ENCODE results near the gene AFF4. TPM values are rescaled to one million over a fixed set of nuclear protein-coding genes. Genes with fewer than 3 reads are reported as not detected.

Gene AFF4
- polyA plus RNA-seq, 1 experiment = 62.3 TPM

DNA sequence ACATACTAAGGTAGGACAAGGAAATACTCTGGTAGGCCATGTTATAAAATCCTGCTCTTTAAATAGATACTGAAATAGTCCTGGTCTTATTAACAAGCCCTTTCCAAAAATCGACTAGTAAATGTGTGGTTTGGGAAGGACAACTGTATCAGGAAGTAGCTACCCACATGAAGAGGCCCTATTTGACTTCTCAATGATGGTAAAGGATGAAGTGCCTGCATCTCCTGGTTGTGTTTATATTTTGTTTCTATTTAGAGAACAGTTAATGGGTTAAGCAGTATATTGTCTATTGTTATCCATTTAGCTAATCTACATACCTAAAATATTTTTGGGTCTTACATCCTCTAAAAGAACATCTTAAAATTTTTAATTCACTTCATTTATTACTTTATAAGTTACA lies 109.6 kb downstream of the AFF4 start:
- no peaks in the 10 kb centered on the region for H3K27me3 ChIP-seq (ENCODE audit: control insufficient read depth, insufficient read depth, low read length)
- H3K27ac ChIP-seq (ENCODE audit: low read depth, low read length) = no peak overlapping the region
- no peaks in the 10 kb centered on the region for H3K9me3 ChIP-seq (ENCODE audit: control insufficient read depth, insufficient read depth, low read length)
- TF ChIP-seq, protein P1, sequence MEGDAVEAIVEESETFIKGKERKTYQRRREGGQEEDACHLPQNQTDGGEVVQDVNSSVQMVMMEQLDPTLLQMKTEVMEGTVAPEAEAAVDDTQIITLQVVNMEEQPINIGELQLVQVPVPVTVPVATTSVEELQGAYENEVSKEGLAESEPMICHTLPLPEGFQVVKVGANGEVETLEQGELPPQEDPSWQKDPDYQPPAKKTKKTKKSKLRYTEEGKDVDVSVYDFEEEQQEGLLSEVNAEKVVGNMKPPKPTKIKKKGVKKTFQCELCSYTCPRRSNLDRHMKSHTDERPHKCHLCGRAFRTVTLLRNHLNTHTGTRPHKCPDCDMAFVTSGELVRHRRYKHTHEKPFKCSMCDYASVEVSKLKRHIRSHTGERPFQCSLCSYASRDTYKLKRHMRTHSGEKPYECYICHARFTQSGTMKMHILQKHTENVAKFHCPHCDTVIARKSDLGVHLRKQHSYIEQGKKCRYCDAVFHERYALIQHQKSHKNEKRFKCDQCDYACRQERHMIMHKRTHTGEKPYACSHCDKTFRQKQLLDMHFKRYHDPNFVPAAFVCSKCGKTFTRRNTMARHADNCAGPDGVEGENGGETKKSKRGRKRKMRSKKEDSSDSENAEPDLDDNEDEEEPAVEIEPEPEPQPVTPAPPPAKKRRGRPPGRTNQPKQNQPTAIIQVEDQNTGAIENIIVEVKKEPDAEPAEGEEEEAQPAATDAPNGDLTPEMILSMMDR (IDR thresholded peaks at IDR 0.05; ENCODE audit: low read depth, low read length) = no peak
- ChIA-PET CTCF (interaction anchor here (1.1 to 3.1 kb wide), 4 partner anchors 11 to 34 kb away, joined by 3 to 14 read pairs (median 10); partner anchors contain the start of gene SHROOM1), POLR2A (interaction anchor here (0.7 to 1.6 kb wide), 3 partner anchors 12 to 32 kb away, joined by 3 read pairs; no protein-coding TSS in a partner anchor)
- H3K4me3 ChIP-seq (ENCODE audit: low read depth, low read length) = no peak overlapping the region
- DNase-seq (ENCODE audit: low read depth, low spot score) = no peak

DNA sequence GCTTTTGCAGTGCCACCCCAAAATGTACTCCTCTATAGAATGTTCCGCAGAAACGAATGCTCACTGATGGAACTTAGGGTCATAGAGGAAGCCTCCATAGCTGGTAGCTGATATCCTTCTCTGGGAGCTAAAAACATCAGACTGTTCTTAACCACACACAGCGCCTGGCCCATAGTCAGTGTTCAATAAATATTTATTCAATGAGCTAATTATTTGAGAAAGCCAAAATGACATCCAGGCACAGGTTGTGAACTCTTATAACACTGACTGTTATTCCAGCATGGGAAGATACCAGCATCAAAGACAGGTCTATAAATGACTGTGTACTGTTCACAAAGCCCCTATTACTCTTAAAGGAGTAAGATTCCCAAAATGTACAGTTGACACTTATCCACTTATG lies 110.1 kb downstream of the AFF4 start:
- DNase-seq (ENCODE audit: low read depth, low spot score) = no peak
- H3K27ac ChIP-seq (ENCODE audit: low read depth, low read length) = no peak overlapping the region
- H3K4me3 ChIP-seq (ENCODE audit: low read depth, low read length) = no peak overlapping the region
- H3K9me3 ChIP-seq (ENCODE audit: control insufficient read depth, insufficient read depth, low read length) = no peaks in the 10 kb centered on the region
- TF ChIP-seq, protein P1 (IDR thresholded peaks at IDR 0.05; ENCODE audit: low read depth, low read length) = no peak
- no peaks in the 10 kb centered on the region for H3K27me3 ChIP-seq (ENCODE audit: control insufficient read depth, insufficient read depth, low read length)
- ChIA-PET POLR2A (interaction anchor here (1.6 kb wide), 1 partner anchor 14 kb away, joined by 3 read pairs; no protein-coding TSS in a partner anchor), CTCF (interaction anchor here (2.8 to 3.1 kb wide), 3 partner anchors 12 to 33 kb away, joined by 7 to 14 read pairs (median 13); partner anchors contain the start of gene SHROOM1)

DNA sequence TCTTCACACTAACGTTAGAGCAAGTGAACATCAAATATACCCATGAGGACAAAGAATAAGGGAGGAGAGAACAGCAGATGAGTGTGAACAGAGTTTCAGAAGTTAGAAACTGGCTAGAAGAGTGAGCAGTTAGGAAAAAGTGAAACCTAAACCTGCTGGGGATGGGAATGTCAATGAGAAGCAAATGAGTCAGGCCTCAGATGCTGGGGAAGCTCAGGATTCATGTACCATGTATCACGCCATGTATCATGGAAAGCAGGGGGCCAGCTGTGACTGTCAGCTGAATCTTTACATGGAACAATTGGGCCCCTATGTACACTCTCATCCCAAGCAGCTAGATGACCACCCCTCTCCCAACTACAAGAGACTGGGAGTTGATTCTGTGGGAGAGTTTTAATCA lies 113.4 kb downstream of the AFF4 start:
- Histone ChIP-seq H3K27ac (ENCODE audit: low read depth, low read length) (peak overlapping the region; percentile 69), H3K4me3 (ENCODE audit: low read depth, low read length) (no peak overlapping the region), H3K9me3 (ENCODE audit: control insufficient read depth, insufficient read depth, low read length) (no peaks in the 10 kb centered on the region), H3K27me3 (ENCODE audit: control insufficient read depth, insufficient read depth, low read length) (no peaks in the 10 kb centered on the region)
- POLR2A ChIA-PET = interaction anchor here (1.0 to 1.3 kb wide), 2 partner anchors 16 to 17 kb away, joined by 3 read pairs; partner anchors contain the start of gene UQCRQ
- no peak for DNase-seq (ENCODE audit: low read depth, low spot score)
- CTCF ChIA-PET = interaction anchor here (0.5 to 0.8 kb wide), 2 partner anchors 30 to 81 kb away, joined by 3 to 4 read pairs; no protein-coding TSS in a partner anchor
- TF ChIP-seq, protein P1 (IDR thresholded peaks at IDR 0.05; ENCODE audit: low read depth, low read length) = no peak

DNA sequence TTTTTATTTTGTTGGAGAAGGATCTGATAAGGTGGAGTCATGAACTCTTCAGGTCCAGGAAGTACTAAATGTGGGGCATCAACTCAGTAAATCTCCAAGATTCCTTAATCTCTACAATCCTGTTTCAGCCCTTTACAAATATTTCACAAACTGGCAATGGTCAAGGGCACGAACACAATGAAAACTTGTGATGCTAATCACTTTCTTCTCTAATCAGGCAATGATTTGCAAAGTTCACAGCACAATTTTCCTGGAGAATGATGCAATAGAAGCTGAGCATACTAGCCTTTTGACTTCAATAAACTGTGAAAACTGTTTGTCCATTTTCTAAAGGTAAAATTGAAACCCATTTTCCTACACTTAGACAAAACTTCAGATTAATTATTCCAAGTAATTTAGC lies 114.1 kb downstream of the AFF4 start:
- H3K4me3 ChIP-seq (ENCODE audit: low read depth, low read length) = no peak overlapping the region
- TF ChIP-seq, protein P1 (IDR thresholded peaks at IDR 0.05; ENCODE audit: low read depth, low read length) = no peak
- DNase-seq (ENCODE audit: low read depth, low spot score) = no peak
- H3K27ac ChIP-seq (ENCODE audit: low read depth, low read length) = no peak overlapping the region
- CTCF ChIA-PET = interaction anchor here (1.0 to 1.5 kb wide), 2 partner anchors 29 to 32 kb away, joined by 4 to 11 read pairs; no protein-coding TSS in a partner anchor
- H3K9me3 ChIP-seq (ENCODE audit: control insufficient read depth, insufficient read depth, low read length) = no peaks in the 10 kb centered on the region
- no peaks in the 10 kb centered on the region for H3K27me3 ChIP-seq (ENCODE audit: control insufficient read depth, insufficient read depth, low read length)
- POLR2A ChIA-PET = no interaction called here

DNA sequence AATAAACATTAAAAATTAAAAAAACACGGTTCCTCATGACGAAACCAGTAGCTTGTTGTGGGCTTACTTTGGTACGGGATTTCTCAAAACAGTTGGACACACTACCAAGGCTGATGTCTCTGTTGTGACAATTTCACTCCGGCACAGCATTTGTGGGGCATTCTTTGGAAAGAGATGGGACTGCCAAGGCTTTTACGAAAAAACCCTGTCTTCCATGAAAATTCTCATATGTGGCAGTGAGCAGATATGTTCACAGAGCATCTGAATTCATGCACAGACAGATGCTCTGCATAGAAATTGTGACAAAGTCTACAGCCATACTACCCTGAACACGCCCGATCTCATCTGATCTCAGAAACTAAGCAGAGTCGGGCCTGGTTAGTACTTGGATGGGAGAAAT lies 115.2 kb downstream of the AFF4 start:
- H3K9me3 ChIP-seq (ENCODE audit: control insufficient read depth, insufficient read depth, low read length) = no peaks in the 10 kb centered on the region
- no peak for DNase-seq (ENCODE audit: low read depth, low spot score)
- no peak overlapping the region for H3K27ac ChIP-seq (ENCODE audit: low read depth, low read length)
- H3K4me3 ChIP-seq (ENCODE audit: low read depth, low read length) = no peak overlapping the region
- H3K27me3 ChIP-seq (ENCODE audit: control insufficient read depth, insufficient read depth, low read length) = no peaks in the 10 kb centered on the region
- TF ChIP-seq, protein P1 (IDR thresholded peaks at IDR 0.05; ENCODE audit: low read depth, low read length) = no peak
- POLR2A ChIA-PET = no interaction called here
- CTCF ChIA-PET = interaction anchor here (1.0 to 1.5 kb wide), 2 partner anchors 28 to 31 kb away, joined by 4 to 11 read pairs; no protein-coding TSS in a partner anchor
